DND-41 (cell line): ENCODE data around the gene MSI2.

Experiments used
- CTCF ChIP-seq: IDR thresholded peaks from 2 replicates; pipeline ENCODE4 v1.5.1; 2012; ENCODE audit warnings: borderline replicate concordance, low read length, moderate library complexity, mild to moderate bottlenecking; ENCODE audit not compliant: poor library complexity, severe bottlenecking; ENCODE audit errors: extremely low read depth
- EZH2 ChIP-seq: IDR thresholded peaks from 3 replicates; pipeline ENCODE4 v1.6.1; 2012; ENCODE audit warnings: borderline replicate concordance, low read depth, mild to moderate bottlenecking, moderate library complexity, low read length, inconsistent platforms; ENCODE audit not compliant: severe bottlenecking

- TF ChIP-seq CTCF = no peak
- TF ChIP-seq EZH2 = no peak
Measured at GRCh38 chr17:57475796-57476195, 219.5 kb downstream of the MSI2 start.
